DOHH2 (cell line): ENCODE measurements around the gene PPP1R26.

Experiments used
- H3F3A ChIP-seq: fragments of 200-600 bp; sonication (generic), shearing (Covaris generic); 2 replicates; pipeline ENCODE4 v1.6.0; 2016; ENCODE audit warnings: antibody characterized with exemption, mild to moderate bottlenecking; ENCODE audit not compliant: control insufficient read depth, insufficient read depth
- H3K27ac ChIP-seq: fragments of 200-600 bp; sonication (generic); 2 replicates; pipeline ENCODE4 v1.5.1; 2014; ENCODE audit warnings: low read depth, mild to moderate bottlenecking, low read length, moderate library complexity
- H3K27me3 ChIP-seq: fragments of 200-600 bp; sonication (generic); 2 replicates; pipeline ENCODE4 v1.6.1; 2014; ENCODE audit warnings: mild to moderate bottlenecking, low read length, mixed read lengths; ENCODE audit not compliant: control insufficient read depth
- H3K36me3 ChIP-seq: fragments of 200-600 bp; sonication (generic); 2 replicates; pipeline ENCODE4 v1.6.1; 2014; ENCODE audit warnings: mild to moderate bottlenecking, low read length, moderate library complexity, mixed read lengths; ENCODE audit not compliant: control insufficient read depth
- H3K4me1 ChIP-seq: fragments of 200-600 bp; sonication (generic); 2 replicates; pipeline ENCODE4 v1.6.1; 2014; ENCODE audit warnings: mild to moderate bottlenecking, low read length, mixed read lengths; ENCODE audit not compliant: control insufficient read depth
- H3K4me2 ChIP-seq: fragments of 200-600 bp; sonication (generic); 2 replicates; pipeline ENCODE4 v1.6.0; 2014; ENCODE audit warnings: mild to moderate bottlenecking, low read length, moderate library complexity
- H3K4me3 ChIP-seq: fragments of 200-600 bp; sonication (generic); 2 replicates; pipeline ENCODE4 v1.5.1; 2014; ENCODE audit warnings: mild to moderate bottlenecking, low read length, mixed read lengths
- H3K79me2 ChIP-seq: fragments of 200-600 bp; sonication (generic); 2 replicates; pipeline ENCODE4 v1.6.1; 2014; ENCODE audit warnings: mild to moderate bottlenecking, low read length, mixed read lengths; ENCODE audit not compliant: control insufficient read depth
- H3K9me2 ChIP-seq: fragments of 200-600 bp; sonication (generic); replicated peaks from 2 replicates; pipeline ENCODE4 v1.6.1; 2014; ENCODE audit warnings: mild to moderate bottlenecking, low read length, mixed read lengths; ENCODE audit not compliant: control insufficient read depth
- H3K9me3 ChIP-seq: fragments of 200-600 bp; sonication (generic); 2 replicates; pipeline ENCODE4 v1.6.1; 2014; ENCODE audit warnings: antibody characterized with exemption, low read length, mixed read lengths; ENCODE audit not compliant: control insufficient read depth, insufficient read depth
- H4K20me1 ChIP-seq: fragments of 200-600 bp; sonication (generic); 2 replicates; pipeline ENCODE4 v1.6.0; 2014; ENCODE audit warnings: low read depth, mild to moderate bottlenecking, antibody characterized with exemption, low read length, moderate library complexity; ENCODE audit not compliant: control insufficient read depth, insufficient read depth
- EZH2phosphoT487 ChIP-seq: fragments of 200-600 bp; sonication (generic); IDR thresholded peaks from 2 replicates; pipeline ENCODE4 v1.6.1; 2017; ENCODE audit warnings: borderline replicate concordance, mild to moderate bottlenecking, antibody characterized with exemption, low read length, moderate library complexity, mixed read lengths
- TF ChIP-seq, protein P1 (sequence below): fragments of 200-600 bp; sonication (generic); IDR thresholded peaks from one replicate; pipeline ENCODE4 v1.5.1; 2014; ENCODE audit warnings: antibody characterized with exemption, mild to moderate bottlenecking, low read depth, low read length; ENCODE audit not compliant: poor library complexity, severe bottlenecking

The PPP1R26 gene

GRCh38 chr9:135522137-135522877 lies 42.7 kb downstream of the PPP1R26 start:
- H4K20me1 ChIP-seq: no peaks in the 10 kb centered on the region
- no peaks in the 10 kb centered on the region for H3K36me3 ChIP-seq
- H3K79me2 ChIP-seq: no peaks in the 10 kb centered on the region
- no peaks in the 10 kb centered on the region for H3K27me3 ChIP-seq
- H3K9me2 ChIP-seq: no peaks in the 10 kb centered on the region
- H3K27ac ChIP-seq: no peak overlapping the region
- no peaks in the 10 kb centered on the region for H3F3A ChIP-seq
- H3K4me2 ChIP-seq: no peak overlapping the region
- no peak for TF ChIP-seq EZH2phosphoT487
- TF ChIP-seq, protein P1, sequence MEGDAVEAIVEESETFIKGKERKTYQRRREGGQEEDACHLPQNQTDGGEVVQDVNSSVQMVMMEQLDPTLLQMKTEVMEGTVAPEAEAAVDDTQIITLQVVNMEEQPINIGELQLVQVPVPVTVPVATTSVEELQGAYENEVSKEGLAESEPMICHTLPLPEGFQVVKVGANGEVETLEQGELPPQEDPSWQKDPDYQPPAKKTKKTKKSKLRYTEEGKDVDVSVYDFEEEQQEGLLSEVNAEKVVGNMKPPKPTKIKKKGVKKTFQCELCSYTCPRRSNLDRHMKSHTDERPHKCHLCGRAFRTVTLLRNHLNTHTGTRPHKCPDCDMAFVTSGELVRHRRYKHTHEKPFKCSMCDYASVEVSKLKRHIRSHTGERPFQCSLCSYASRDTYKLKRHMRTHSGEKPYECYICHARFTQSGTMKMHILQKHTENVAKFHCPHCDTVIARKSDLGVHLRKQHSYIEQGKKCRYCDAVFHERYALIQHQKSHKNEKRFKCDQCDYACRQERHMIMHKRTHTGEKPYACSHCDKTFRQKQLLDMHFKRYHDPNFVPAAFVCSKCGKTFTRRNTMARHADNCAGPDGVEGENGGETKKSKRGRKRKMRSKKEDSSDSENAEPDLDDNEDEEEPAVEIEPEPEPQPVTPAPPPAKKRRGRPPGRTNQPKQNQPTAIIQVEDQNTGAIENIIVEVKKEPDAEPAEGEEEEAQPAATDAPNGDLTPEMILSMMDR: no peak
- no peaks in the 10 kb centered on the region for H3K9me3 ChIP-seq
- H3K4me3 ChIP-seq: no peak overlapping the region
- no peaks in the 10 kb centered on the region for H3K4me1 ChIP-seq

GRCh38 chr9:135522931-135523330 lies 43.3 kb downstream of the PPP1R26 start:
- Histone ChIP-seq H3K9me2 (no peaks in the 10 kb centered on the region), H3K4me3 (no peak overlapping the region), H3K4me1 (no peaks in the 10 kb centered on the region), H3K79me2 (no peaks in the 10 kb centered on the region), H4K20me1 (no peaks in the 10 kb centered on the region), H3K27me3 (no peaks in the 10 kb centered on the region), H3K4me2 (no peak overlapping the region), H3K9me3 (no peaks in the 10 kb centered on the region), H3F3A (no peaks in the 10 kb centered on the region), H3K36me3 (no peaks in the 10 kb centered on the region), H3K27ac (no peak overlapping the region)
- TF ChIP-seq EZH2phosphoT487: no peak
- TF ChIP-seq, protein P1: no peak

DNA sequence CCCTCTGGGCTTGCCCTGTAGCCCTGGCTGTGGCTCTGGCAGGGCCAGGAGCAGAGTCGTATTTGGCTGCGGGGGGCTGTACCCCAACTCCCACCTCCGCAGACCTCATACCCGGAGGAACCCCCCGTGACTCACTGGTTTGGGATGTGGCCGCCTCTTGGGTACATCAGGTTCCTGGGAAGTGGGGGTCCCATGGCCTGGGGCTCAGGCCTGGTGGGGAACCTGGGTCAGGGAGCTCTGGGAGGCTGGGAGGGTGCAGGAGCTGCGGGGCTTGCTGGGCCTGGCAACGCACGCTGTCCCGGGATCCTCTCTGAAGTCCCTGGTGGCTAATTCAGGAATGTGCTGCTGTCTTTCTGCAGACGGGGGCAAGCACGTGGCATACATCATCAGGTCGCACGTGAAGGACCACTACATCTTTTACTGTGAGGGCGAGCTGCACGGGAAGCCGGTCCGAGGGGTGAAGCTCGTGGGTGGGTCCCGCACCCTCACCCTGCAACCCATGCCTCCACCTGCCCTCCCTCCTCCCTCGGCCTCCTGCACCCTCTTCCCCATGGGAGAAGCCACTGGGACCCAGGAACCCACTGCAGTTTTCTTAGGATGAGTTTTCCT lies 44.0 kb downstream of the PPP1R26 start:
- H3K4me2 ChIP-seq: no peak overlapping the region
- H3K27ac ChIP-seq: no peak overlapping the region
- no peaks in the 10 kb centered on the region for H3K27me3 ChIP-seq
- no peaks in the 10 kb centered on the region for H3F3A ChIP-seq
- H3K4me1 ChIP-seq: no peaks in the 10 kb centered on the region
- no peaks in the 10 kb centered on the region for H3K36me3 ChIP-seq
- no peaks in the 10 kb centered on the region for H4K20me1 ChIP-seq
- H3K9me2 ChIP-seq: no peaks in the 10 kb centered on the region
- H3K79me2 ChIP-seq: no peaks in the 10 kb centered on the region
- TF ChIP-seq, protein P1: no peak
- TF ChIP-seq EZH2phosphoT487: no peak
- H3K9me3 ChIP-seq: no peaks in the 10 kb centered on the region
- H3K4me3 ChIP-seq: no peak overlapping the region
